SK-N-SH treated with all-trans-retinoic acid at 6 μM for 48 hours (cell line): ENCODE results near the gene C3orf52.

Source experiments
- ARNTL ChIP-seq: fragments of 450-650 bp; formaldehyde crosslinking; IDR thresholded peaks from 2 replicates; pipeline ENCODE4 v1.5.0; 2020; ENCODE audit warnings: low read depth, mild to moderate bottlenecking, moderate library complexity, borderline replicate concordance
- ISL1 ChIP-seq: fragments of 250-450 bp; sonication (Bioruptor Pico); IDR thresholded peaks from 2 replicates; pipeline ENCODE4 v2.1.2; 2022; ENCODE audit warnings: mild to moderate bottlenecking, moderate library complexity
- PATZ1 ChIP-seq: fragments of 250-450 bp; sonication (Bioruptor Pico); IDR thresholded peaks from 2 replicates; pipeline ENCODE4 v1.8.0; 2020; ENCODE audit warnings: mild to moderate bottlenecking, moderate library complexity, borderline replicate concordance
- RARB ChIP-seq: fragments of 250-450 bp; sonication (Bioruptor Pico); IDR thresholded peaks from 2 replicates; pipeline ENCODE4 v1.8.0; 2021; ENCODE audit warnings: mild to moderate bottlenecking, moderate library complexity
- TCF4 ChIP-seq: fragments of 250-450 bp; sonication (Bioruptor Pico); IDR thresholded peaks from 2 replicates; pipeline ENCODE4 v1.8.0; 2021; ENCODE audit warnings: mild to moderate bottlenecking, moderate library complexity, borderline replicate concordance
- ZFP30 ChIP-seq: fragments of 450-650 bp; formaldehyde crosslinking; IDR thresholded peaks from 2 replicates; pipeline ENCODE4 v1.5.0; 2022; ENCODE audit warnings: mild to moderate bottlenecking, moderate library complexity

- TF ChIP-seq ZFP30 (CRISPR knock-in tag) = no peak
- no peak for TF ChIP-seq RARB (CRISPR knock-in tag)
- no peak for TF ChIP-seq ARNTL (CRISPR knock-in tag)
- TF ChIP-seq ISL1 (CRISPR knock-in tag) = no peak
- no peak for TF ChIP-seq TCF4 (CRISPR knock-in tag)
- no peak for TF ChIP-seq PATZ1 (CRISPR knock-in tag)
Observed at GRCh38 chr3:112124907-112125607, 38.9 kb downstream of the C3orf52 start.
